PC-3 (cell line): ENCODE data around the gene CCL13. TPM values are rescaled to one million over a fixed set of nuclear protein-coding genes. Genes with fewer than 3 reads are reported as not detected.

Experiments used
- ATAC-seq: fragments of 200-7000 bp; cut with Tn5 transposase; 2 replicates; pipeline ENCODE4 v1.9.1; 2020; ENCODE audit warnings: mild to moderate bottlenecking, moderate library complexity
- BruUV-seq: library from RNA; stranded (reverse); fragments of 400-500 nt; replicated peaks from 2 replicates; lab custom pipeline; 2021; lab: Mats Ljungman, UMichigan
- CTCF ChIA-PET: fragments of 300-600 bp; sonication (Branson Sonifier 250); formaldehyde crosslinking; loops from one replicate; lab custom pipeline; 2022; ENCODE audit warnings: antibody characterized with exemption; lab: Charles Lee
- POLR2A ChIA-PET: fragments of 300-600 bp; sonication (Branson Sonifier 250); formaldehyde crosslinking; loops from one replicate; lab custom pipeline; 2022; ENCODE audit warnings: antibody characterized with exemption; ENCODE audit not compliant: unreplicated experiment; lab: Charles Lee
- DNase-seq: peaks from one replicate; pipeline ENCODE4 v3.0.0-alpha.2; 2015
- H2AFZ ChIP-seq: fragments of 300-600 bp; sonication (generic); 2 replicates; pipeline ENCODE4 v1.6.0; 2016; ENCODE audit warnings: antibody characterized with exemption, low read length
- H3F3A ChIP-seq: fragments of 300-600 bp; sonication (generic); one replicate; pipeline ENCODE4 v1.6.0; 2017; ENCODE audit warnings: antibody characterized with exemption, low read length, control low read depth, mild to moderate bottlenecking; ENCODE audit not compliant: unreplicated experiment
- H3K27ac ChIP-seq: fragments of 300-600 bp; sonication (generic); 2 replicates; pipeline ENCODE4 v1.5.1; 2016; ENCODE audit warnings: mild to moderate bottlenecking, low read length
- H3K27me3 ChIP-seq: fragments of 300-600 bp; sonication (generic); 2 replicates; pipeline ENCODE4 v1.6.1; 2016; ENCODE audit warnings: low read length, mixed read lengths
- H3K36me3 ChIP-seq: fragments of 300-600 bp; sonication (generic); 2 replicates; pipeline ENCODE4 v1.6.1; 2016; ENCODE audit warnings: low read depth, mixed run types, low read length, mixed read lengths
- H3K4me1 ChIP-seq: fragments of 300-600 bp; sonication (generic); 2 replicates; pipeline ENCODE4 v1.5.1; 2016; ENCODE audit warnings: low read length; ENCODE audit not compliant: insufficient read depth
- H3K4me2 ChIP-seq: fragments of 300-600 bp; sonication (generic); 2 replicates; pipeline ENCODE4 v1.6.0; 2016; ENCODE audit warnings: low read length
- H3K4me3 ChIP-seq: fragments of 300-600 bp; sonication (generic); 2 replicates; pipeline ENCODE4 v1.5.1; 2016; ENCODE audit warnings: mild to moderate bottlenecking, low read length, mixed read lengths
- H3K79me2 ChIP-seq: fragments of 300-600 bp; sonication (generic); 2 replicates; pipeline ENCODE4 v1.6.1; 2017; ENCODE audit warnings: low read length, mixed read lengths
- H3K9ac ChIP-seq: fragments of 300-600 bp; sonication (generic); 2 replicates; pipeline ENCODE4 v1.6.0; 2016; ENCODE audit warnings: mild to moderate bottlenecking, low read length
- H3K9me2 ChIP-seq: fragments of 300-600 bp; sonication (generic); replicated peaks from 2 replicates; pipeline ENCODE4 v1.6.1; 2016; ENCODE audit warnings: mixed run types, low read length, mixed read lengths
- H3K9me3 ChIP-seq: fragments of 300-600 bp; sonication (generic); 2 replicates; pipeline ENCODE4 v1.6.1; 2016; ENCODE audit warnings: low read length, mixed read lengths
- H4K20me1 ChIP-seq: fragments of 300-600 bp; sonication (generic); 2 replicates; pipeline ENCODE4 v1.6.1; 2016; ENCODE audit warnings: low read length, mixed read lengths
- CTCF ChIP-seq: fragments of 300-600 bp; sonication (generic); conservative IDR thresholded peaks from 2 replicates; pipeline ENCODE4 v1.5.1; 2017; ENCODE audit warnings: antibody characterized with exemption, low read depth, mild to moderate bottlenecking, low read length
- EZH2 ChIP-seq: fragments of 300-600 bp; sonication (generic); IDR thresholded peaks from one replicate; pipeline ENCODE4 v1.6.1; 2017; ENCODE audit warnings: antibody characterized with exemption, mild to moderate bottlenecking, low read length; ENCODE audit not compliant: unreplicated experiment
- EZH2phosphoT487 ChIP-seq: fragments of 300-600 bp; sonication (generic); IDR thresholded peaks from 2 replicates; pipeline ENCODE4 v1.6.1; 2018; ENCODE audit warnings: mild to moderate bottlenecking, antibody characterized with exemption, low read length, borderline replicate concordance
- intact Hi-C: fragments of 100-400 bp; cut with micrococcal nuclease; formaldehyde crosslinking; loops from 2 replicates; pipeline ENCODE4 v1.9.0; 2023
- total RNA-seq: library from RNA; depleted of rRNA; stranded (reverse); fragments of >200 nt; gene quantifications from 2 replicates; pipeline ENCODE4 v1.2.3, GENCODE V29; 2014

Gene CCL13
- total RNA-seq, 1 experiment from 2014 or later = not detected

- ChIA-PET POLR2A (no interaction called here), CTCF (no interaction called here)
- H3K9me3 ChIP-seq = no peaks in the 10 kb centered on the region
- H3K9me2 ChIP-seq = no peaks in the 10 kb centered on the region
- BruUV-seq = no TSS peak
- H3K4me1 ChIP-seq = no peaks in the 10 kb centered on the region
- no peak overlapping the region for H3K4me3 ChIP-seq
- TF ChIP-seq CTCF (no peak), EZH2phosphoT487 (no peak), EZH2 (no peak)
- H2AFZ ChIP-seq = no peak overlapping the region
- H4K20me1 ChIP-seq = no peaks in the 10 kb centered on the region
- ATAC-seq (no peak), DNase-seq (no peak)
- H3K9ac ChIP-seq = no peak overlapping the region
- no peak overlapping the region for H3K4me2 ChIP-seq
- H3K36me3 ChIP-seq = no peaks in the 10 kb centered on the region
- H3K27ac ChIP-seq = no peak overlapping the region
- intact Hi-C loops = no loop called here
- H3K27me3 ChIP-seq = no peaks in the 10 kb centered on the region
- H3F3A ChIP-seq = no peaks in the 10 kb centered on the region
- no peaks in the 10 kb centered on the region for H3K79me2 ChIP-seq
Measured at GRCh38 chr17:34339138-34339770, 17.0 kb upstream of the CCL13 start.

- Histone ChIP-seq H3K36me3 (no peaks in the 10 kb centered on the region), H4K20me1 (no peaks in the 10 kb centered on the region), H3K4me3 (no peak overlapping the region), H3K9me2 (no peaks in the 10 kb centered on the region), H3K27ac (no peak overlapping the region), H3K9me3 (no peaks in the 10 kb centered on the region), H3K9ac (no peak overlapping the region), H3F3A (no peaks in the 10 kb centered on the region), H3K79me2 (no peaks in the 10 kb centered on the region), H3K27me3 (no peaks in the 10 kb centered on the region), H3K4me1 (no peaks in the 10 kb centered on the region), H3K4me2 (no peak overlapping the region), H2AFZ (no peak overlapping the region)
- CTCF ChIA-PET = no interaction called here
- intact Hi-C loops = no loop called here
- POLR2A ChIA-PET = no interaction called here
- ATAC-seq = no peak
- no TSS peak for BruUV-seq
- no peak for DNase-seq
- TF ChIP-seq EZH2 = no peak
- no peak for TF ChIP-seq CTCF
- no peak for TF ChIP-seq EZH2phosphoT487
Measured at GRCh38 chr17:34341916-34342315, 14.4 kb upstream of the CCL13 start.

- intact Hi-C loops = no loop called here
- TF ChIP-seq EZH2phosphoT487 (no peak), EZH2 (no peak), CTCF (no peak)
- BruUV-seq = no TSS peak
- no peaks in the 10 kb centered on the region for H3K4me1 ChIP-seq
- H3F3A ChIP-seq = no peaks in the 10 kb centered on the region
- ChIA-PET CTCF (no interaction called here), POLR2A (no interaction called here)
- H4K20me1 ChIP-seq = no peaks in the 10 kb centered on the region
- no peaks in the 10 kb centered on the region for H3K36me3 ChIP-seq
- H2AFZ ChIP-seq = no peak overlapping the region
- H3K4me2 ChIP-seq = no peak overlapping the region
- no peaks in the 10 kb centered on the region for H3K9me3 ChIP-seq
- no peak overlapping the region for H3K4me3 ChIP-seq
- H3K9ac ChIP-seq = no peak overlapping the region
- H3K79me2 ChIP-seq = no peaks in the 10 kb centered on the region
- no peaks in the 10 kb centered on the region for H3K9me2 ChIP-seq
- no peak overlapping the region for H3K27ac ChIP-seq
- DNase-seq (no peak), ATAC-seq (no peak)
- H3K27me3 ChIP-seq = no peaks in the 10 kb centered on the region
Measured at GRCh38 chr17:34347063-34347462, 9.2 kb upstream of the CCL13 start.
